DMS53 treated with DMSO at 0.1 percent for 48 hours (cell line): ENCODE results near the gene SRD5A1.
"Not testable (repeated sequence)": the region's sequence is repeated elsewhere in the genome, so short reads cannot be mapped to it uniquely, and the experiment has no call there.

ENCODE experiments used
- DNase-seq: peaks from one replicate; lab custom pipeline; 2025; ENCODE audit not compliant: unreplicated experiment; lab: John Stamatoyannopoulos, UW

SRD5A1 gene

DNA sequence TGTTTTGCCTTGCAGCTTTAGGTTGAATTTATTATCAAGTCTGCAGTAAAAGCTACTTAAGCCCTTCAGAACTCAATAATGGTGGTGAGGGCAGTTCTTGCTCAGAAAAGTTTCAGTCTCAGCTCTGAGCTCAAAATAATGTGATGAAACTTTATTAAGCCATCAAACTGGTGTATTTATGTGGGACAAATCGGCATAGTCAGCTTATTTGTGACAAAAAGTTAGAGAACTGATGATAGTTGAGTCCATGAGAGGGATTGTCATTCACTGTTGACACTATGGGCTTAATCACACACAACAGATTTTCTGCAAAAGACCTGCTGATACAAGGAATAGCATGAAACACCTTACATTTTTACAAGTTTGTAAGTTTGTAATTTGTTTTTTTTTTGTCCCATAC is 9.4 kb downstream of the SRD5A1 start:
- DNase-seq: no peak

- DNase-seq: no peak
Measured at GRCh38 chr5:6644794-6645241, 11.6 kb downstream of the SRD5A1 start.

DNA sequence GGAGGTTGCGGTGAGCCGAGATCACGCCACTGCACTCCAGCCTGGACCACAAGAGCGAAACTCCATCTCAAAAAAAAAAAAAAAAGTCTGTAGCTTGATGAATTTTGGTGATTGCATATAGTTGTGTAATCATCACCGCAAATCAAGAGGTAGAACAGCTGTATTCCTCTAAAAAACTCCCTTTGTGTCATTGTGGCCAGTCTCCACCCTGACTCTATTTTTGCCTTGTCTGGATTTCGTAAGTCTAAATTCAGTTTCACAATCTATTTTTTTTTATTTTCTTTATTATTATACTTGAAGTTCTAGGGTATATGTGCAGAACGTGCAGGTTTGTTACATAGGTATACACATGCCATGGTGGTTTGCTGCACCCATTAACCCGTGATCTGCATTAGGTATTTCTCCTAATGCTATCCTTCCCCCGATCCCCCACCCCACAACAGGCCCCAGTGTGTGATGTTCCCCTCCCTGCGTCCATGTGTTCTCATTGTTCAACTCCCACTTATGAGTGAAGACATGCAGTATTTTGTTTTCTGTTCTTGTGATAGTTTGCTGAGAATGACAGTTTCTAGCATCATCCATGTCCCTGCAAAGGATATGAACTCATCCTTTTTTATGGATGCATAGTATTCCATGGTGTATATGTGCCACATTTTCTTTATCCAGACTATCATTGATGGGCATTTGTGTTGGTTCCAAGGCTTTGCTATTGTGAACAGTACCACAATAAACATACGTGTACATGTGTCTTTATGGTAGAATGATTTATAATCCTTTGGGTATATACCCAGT is 12.5 kb downstream of the SRD5A1 start:
- DNase-seq: not testable (repeated sequence)

GRCh38 chr5:6649186-6649585 is 15.9 kb downstream of the SRD5A1 start:
- no peak for DNase-seq

GRCh38 chr5:6649681-6650080 is 16.4 kb downstream of the SRD5A1 start:
- no peak for DNase-seq

DNA sequence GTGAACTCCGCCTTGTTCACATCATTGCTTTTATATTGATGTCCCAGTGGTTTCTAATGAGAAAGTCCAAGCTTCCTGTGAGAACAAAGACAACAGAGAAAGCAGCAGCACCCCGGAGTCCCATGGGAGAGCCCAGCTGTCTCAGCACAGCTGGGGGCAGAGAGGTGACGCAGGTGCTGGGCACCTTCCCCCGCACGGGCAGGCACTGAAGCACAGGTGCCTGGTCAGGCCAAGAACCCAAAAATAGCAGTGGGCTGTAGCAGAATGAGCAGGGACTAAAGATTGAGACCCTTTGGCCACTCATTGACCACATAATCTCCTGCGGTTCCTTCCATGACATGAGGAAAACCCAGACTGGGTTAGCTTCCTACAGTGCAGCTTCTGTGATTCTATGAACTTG is 18.8 kb downstream of the SRD5A1 start:
- no peak for DNase-seq

- no peak for DNase-seq
Measured at GRCh38 chr5:6655432-6655831, 22.2 kb downstream of the SRD5A1 start.

DNA sequence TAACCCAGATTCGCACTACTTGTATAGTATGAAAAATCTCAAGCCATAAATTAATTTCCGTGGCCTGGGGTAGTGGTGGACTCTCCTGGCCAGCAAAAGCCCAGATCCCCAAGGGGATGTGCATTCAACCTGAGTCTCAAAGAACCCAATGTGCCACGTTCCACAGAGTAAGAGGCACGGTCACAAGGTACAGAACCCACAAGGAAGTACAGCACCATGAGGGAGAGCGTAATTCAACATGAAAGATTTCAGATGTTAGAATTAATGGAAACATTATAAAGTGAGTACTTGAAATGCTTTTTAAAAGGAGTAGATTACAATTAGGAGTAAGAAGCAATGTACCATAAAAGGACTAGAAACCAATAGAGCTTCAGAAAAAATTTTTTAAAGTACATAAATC is 23.4 kb downstream of the SRD5A1 start:
- no peak for DNase-seq

- DNase-seq: no peak
Measured at GRCh38 chr5:6659941-6660684, 26.9 kb downstream of the SRD5A1 start.

DNA sequence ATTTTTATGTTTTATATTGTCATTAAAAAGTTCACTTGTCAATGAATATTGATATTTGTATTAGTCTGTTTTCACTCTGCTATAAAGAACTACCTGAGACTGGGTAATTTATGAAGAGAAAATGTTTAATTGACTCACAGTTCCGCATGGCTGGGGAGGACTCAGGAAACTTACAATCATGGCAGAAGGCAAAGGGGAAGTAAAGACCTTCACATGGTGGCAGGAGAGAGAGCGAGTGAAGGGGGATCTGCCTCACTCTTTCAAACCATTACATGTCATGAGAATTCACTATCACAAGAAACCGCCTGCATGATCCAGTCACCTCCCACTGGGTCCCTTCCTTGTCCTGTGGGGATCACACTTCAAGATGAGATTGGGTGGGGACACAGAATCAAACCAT is 27.4 kb downstream of the SRD5A1 start:
- DNase-seq: no peak

- DNase-seq: no peak
Measured at GRCh38 chr5:6666762-6667161, 33.5 kb downstream of the SRD5A1 start.

DNA sequence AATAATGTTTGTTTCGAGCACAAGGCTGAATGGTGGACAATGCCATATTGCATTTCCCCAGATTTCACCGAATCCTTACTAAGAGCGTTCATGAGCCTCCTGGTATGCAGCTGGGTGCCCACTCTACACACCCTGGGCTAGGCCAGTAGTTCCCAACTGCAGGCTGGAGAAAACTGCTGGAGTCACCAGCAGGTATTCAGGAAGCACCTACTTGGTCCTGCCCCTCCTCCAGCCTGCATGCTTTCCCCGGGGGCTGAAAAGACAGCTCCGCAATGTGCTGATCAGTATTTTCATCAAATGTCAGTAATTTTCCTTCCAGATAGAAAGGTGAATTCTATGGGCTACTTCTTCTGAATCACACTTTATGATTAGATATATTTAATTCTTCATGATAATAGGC is 34.4 kb downstream of the SRD5A1 start:
- no peak for DNase-seq

DNA sequence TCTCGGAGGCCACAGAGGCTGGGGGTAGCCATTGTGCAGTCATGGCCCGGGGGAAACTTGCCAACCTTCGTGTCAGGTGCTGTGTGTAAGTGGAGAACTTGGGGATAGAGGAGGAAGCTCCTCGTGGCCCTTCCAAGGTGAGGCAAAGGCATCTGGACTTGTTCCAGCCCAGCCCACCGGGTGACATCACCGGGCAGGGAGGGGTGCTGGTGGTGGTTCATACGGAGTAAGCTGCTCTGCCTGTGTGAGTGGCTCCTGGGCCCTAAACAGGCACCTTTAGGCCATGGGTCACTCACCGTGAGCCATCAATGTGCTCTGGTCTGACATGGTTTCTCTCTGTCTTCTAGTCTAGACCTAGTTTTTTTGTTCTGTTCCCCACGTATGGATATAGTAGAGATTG is 35.5 kb downstream of the SRD5A1 start:
- DNase-seq: not testable (repeated sequence)

GRCh38 chr5:6673031-6673430 is 39.8 kb downstream of the SRD5A1 start:
- no peak for DNase-seq

DNA sequence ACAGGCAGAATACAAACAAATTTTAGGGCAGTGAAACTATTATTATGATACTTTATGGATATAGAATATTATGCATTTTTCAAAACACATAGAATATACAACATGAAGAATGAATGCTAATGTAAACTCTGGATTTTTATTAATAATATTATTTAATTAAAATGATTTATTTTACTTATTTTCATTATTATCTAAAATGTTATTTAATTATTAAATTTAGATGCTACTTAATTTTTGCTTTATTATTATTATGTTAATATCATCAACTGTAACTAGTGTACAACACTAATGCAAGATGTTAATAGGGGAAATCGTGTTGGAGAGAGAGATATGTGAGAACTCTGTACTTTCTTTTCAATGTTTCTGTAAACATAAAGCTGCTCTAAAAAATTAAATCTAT is 40.7 kb downstream of the SRD5A1 start:
- no peak for DNase-seq

DNA sequence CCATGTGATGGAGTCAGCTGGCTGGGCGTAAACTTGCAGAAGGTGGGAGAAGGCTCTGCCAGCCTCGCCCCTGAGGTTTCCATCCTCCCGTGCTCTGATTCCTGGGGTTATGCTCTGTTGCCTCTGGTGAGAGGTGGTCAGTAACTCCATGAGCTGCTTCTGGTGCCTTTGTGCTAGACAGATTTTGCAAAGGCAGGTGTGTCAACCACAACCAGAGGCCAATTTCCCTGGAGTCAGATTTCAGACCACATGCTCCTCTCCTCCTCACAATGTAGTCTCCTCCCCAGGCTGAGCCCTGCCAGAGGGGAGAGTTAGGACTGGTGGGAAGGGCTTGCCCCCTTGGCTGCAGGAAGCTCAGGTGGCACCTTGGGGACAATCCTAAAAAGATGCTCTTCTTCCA is 41.2 kb downstream of the SRD5A1 start:
- no peak for DNase-seq

GRCh38 chr5:6674886-6675285 is 41.6 kb downstream of the SRD5A1 start:
- no peak for DNase-seq

- DNase-seq: no peak
Measured at GRCh38 chr5:6675784-6676491, 42.7 kb downstream of the SRD5A1 start.

- no peak for DNase-seq
Measured at GRCh38 chr5:6676702-6677101, 43.5 kb downstream of the SRD5A1 start.

- DNase-seq: no peak
Measured at GRCh38 chr5:6678385-6678784, 45.1 kb downstream of the SRD5A1 start.

GRCh38 chr5:6680922-6681321 is 47.7 kb downstream of the SRD5A1 start:
- no peak for DNase-seq

DNA sequence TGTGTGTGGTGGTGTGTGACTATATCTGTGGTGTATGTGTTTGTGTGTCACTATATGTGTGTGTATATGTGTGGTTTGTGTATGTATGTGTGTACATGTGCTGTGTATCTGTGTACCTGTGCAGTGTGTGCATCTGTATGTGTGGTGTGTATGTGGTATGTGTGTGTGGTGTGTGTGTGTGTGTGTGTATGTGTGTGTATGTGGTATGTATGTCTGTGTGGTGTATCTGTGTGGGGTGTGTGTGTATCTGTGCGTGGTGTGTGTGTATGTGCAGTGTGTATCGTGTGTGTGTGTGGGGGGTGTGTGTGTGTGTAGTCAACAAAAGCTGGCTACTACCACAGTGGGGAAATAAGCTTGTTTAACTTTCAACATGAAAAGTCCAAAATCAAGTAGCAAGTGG is 48.4 kb downstream of the SRD5A1 start:
- DNase-seq: no peak
